Endometrial microvascular endothelial cells (primary cell): Measurements from ENCODE around the gene RPS6KB2. TPM values are rescaled to one million over a fixed set of nuclear protein-coding genes. Genes with fewer than 3 reads are reported as not detected.

Experiments
- in situ Hi-C: cut with HindIII; loops from 2 replicates; pipeline ENCODE4 v1.10.0; 2017; ENCODE audit warnings: low sequenced_read_pairs, low pct_unique_long_range_greater_than_20kb; ENCODE audit errors: inconsistent ontology term
- total RNA-seq: library from RNA; depleted of rRNA; stranded (reverse); fragments of >200 nt; gene quantifications from one replicate; pipeline ENCODE4 v1.2.3, GENCODE V29; 2015; ENCODE audit errors: inconsistent ontology term

Gene RPS6KB2
- total RNA-seq, 1 donor from 2014 or later, result 65.8 TPM

GRCh38 chr11:67408437-67409200 lies 19.7 kb upstream of the RPS6KB2 start:
- in situ Hi-C loops, result no loop called here

- in situ Hi-C loops, result no loop called here
Observed at GRCh38 chr11:67409261-67409666, 19.0 kb upstream of the RPS6KB2 start.

- in situ Hi-C loops, result no loop called here
Observed at GRCh38 chr11:67409781-67410368, 18.4 kb upstream of the RPS6KB2 start.

- in situ Hi-C loops, result no loop called here
Observed at GRCh38 chr11:67410369-67410831, 17.9 kb upstream of the RPS6KB2 start.

- in situ Hi-C loops, result no loop called here
Observed at GRCh38 chr11:67410984-67411784, 17.1 kb upstream of the RPS6KB2 start.

GRCh38 chr11:67411785-67412152 lies 16.5 kb upstream of the RPS6KB2 start:
- in situ Hi-C loops, result no loop called here

- in situ Hi-C loops, result no loop called here
Observed at GRCh38 chr11:67412495-67413179, 15.7 kb upstream of the RPS6KB2 start.

GRCh38 chr11:67413266-67413849 lies 14.9 kb upstream of the RPS6KB2 start:
- in situ Hi-C loops, result no loop called here

GRCh38 chr11:67415501-67416304 lies 12.6 kb upstream of the RPS6KB2 start, which contains the start of gene CARNS1:
TSS of gene CARNS1 (plus strand) at chr11:67415678. CDS start at chr11:67416200, 522 bp downstream.
- in situ Hi-C loops, result no loop called here

GRCh38 chr11:67416416-67417335 lies 11.6 kb upstream of the RPS6KB2 start:
- in situ Hi-C loops, result no loop called here

GRCh38 chr11:67417425-67417824 lies 10.9 kb upstream of the RPS6KB2 start:
- in situ Hi-C loops, result no loop called here

- in situ Hi-C loops, result no loop called here
Observed at GRCh38 chr11:67418476-67419281, 9.6 kb upstream of the RPS6KB2 start.

GRCh38 chr11:67419325-67420049 lies 8.8 kb upstream of the RPS6KB2 start:
- in situ Hi-C loops, result no loop called here

- in situ Hi-C loops, result no loop called here
Observed at GRCh38 chr11:67420147-67420645, 8.1 kb upstream of the RPS6KB2 start.

GRCh38 chr11:67420646-67421429 lies 7.5 kb upstream of the RPS6KB2 start:
- in situ Hi-C loops, result no loop called here
